GM18520 (cell line): ENCODE results near the gene HEY2.
"Not testable (repeated sequence)": the region's sequence is repeated elsewhere in the genome, so short reads cannot be mapped to it uniquely, and the experiment has no call there.

ENCODE experiments used
- ATAC-seq: cut with Tn5 transposase; IDR thresholded peaks from one replicate; pipeline ENCODE4 v1.9.1; 2021; ENCODE audit not compliant: unreplicated experiment

Gene HEY2

DNA sequence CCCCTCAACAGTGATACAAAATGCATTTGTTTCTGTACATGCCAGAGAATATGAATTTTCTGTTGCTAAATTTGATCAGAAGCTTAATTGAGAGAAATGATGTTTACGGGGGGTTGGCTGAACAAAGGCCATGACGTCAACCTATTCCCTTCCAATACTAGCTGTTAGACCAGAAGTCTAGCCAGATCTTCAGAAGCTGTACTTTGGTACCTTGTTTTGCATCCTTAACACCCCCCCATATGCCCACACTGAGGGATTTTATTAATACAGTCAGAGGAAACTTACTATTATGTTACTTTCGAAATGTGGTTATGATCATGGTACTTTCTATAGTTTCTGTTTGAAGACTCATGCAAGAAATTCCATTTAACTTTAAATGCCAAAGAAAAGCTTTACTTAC is 44.4 kb downstream of the HEY2 start:
- no peak for ATAC-seq

DNA sequence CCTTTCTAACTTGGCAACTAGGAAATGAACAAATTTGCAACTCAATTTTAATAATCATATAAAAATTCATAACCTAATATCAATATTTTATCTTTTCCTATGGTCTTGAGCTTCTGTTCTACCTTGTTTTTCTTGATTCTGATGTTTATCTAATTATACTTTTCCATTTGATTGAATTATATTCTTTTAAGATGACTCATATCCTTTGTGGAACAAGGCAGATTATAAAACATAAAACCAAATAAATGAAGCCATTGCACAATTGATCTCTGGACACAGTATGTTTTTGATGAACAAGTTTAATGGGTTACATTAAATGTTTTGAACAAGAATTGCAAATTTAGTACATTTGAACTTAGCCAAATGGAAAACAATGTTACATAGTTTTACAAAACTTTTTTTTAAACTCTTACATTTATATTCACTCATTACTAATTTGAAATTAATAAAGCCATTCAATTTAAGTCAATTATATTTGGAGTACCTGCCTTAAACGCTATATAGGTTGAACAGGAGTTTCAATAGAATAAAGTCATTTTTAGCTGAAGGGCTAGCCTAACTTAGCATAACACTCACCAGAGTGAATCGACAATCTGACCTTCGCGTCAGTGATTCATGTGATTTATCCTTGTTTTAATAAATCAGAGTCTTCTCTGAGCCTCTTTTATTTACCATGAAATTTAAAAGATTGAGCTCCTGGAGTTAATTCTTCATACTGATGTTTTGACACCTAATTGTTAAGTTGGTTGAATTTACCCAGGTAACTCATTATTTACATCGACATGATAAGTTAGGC is 45.1 kb downstream of the HEY2 start:
- no peak for ATAC-seq

DNA sequence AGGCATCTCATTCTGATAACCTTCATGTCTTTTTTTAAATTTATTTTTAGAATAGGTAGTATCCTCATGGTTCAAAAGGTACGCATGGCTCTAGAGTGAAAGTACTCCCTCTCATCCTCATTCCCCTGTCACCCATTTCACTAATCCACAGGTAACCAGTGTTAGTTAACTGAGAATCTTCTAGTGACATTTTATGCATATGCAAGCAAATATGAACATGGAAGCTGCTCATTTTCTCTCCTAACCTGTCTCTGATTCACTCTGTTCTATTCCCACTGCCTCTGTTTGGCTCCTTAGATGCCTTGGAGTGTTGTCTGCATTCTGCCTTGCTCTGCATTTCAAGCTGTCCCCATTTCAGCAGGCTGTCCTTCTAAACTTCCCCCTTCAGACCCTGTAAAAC is 45.9 kb downstream of the HEY2 start:
- ATAC-seq = no peak

DNA sequence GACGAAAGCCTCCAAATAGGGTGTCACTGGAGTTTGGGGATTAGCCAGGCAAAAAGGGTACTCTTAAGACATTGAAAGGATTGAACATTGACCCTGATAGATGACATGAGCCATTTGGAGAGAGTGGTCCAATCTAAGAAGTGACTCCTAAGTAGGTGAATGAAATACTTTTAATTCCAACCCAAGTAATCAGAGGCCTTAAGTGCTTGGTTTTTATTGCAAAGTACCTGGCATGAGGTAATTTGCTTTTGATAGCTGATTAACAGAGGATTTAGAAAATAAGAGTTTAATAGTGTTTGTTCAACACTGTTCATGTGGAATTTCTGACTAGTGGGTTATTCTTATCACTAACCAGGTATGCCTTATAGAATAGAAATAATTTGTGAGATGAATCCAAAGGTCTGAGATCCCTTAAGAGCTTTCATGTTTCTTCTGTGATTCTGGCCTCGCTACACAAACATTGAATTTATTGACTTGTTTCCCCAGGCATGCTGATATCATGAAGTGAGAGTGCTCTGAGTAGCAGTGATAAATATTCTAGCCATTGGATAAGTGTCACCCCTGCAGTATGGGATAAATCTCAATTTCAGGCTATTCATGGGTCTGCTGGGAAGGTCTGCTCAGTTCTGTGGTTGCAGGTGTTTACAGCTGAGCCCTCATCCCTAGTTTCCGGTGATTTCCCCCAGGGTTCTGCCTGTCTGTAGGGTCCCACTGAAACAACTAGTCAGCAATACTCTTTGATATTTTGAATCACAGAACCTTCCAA is 47.9 kb downstream of the HEY2 start:
- ATAC-seq = no peak

DNA sequence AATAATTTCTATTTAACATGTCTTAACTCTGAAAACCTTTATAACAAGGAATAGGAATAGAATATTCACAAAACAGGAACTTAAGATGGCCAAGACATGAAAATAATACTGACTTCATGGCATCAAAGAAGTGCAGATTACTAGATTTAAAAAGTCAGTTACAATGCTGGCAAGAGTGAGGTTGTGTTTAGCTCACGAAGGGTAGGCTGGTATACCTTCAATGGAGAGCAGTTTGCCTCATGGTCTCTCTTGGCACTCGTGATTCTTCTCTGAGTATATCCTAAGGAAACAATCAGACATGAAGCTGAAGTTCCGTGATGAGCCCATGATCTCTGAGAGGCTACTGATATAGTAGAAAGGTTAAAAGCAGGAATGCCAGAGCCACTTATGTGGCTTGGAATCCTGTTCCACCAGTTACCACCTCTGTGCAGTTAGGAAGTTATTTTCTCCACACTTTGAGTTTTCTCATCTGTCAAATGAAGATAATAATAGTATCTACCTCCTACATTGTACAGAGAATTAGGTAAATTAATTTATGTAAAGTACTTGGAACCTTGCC is 48.5 kb downstream of the HEY2 start:
- ATAC-seq = no peak

DNA sequence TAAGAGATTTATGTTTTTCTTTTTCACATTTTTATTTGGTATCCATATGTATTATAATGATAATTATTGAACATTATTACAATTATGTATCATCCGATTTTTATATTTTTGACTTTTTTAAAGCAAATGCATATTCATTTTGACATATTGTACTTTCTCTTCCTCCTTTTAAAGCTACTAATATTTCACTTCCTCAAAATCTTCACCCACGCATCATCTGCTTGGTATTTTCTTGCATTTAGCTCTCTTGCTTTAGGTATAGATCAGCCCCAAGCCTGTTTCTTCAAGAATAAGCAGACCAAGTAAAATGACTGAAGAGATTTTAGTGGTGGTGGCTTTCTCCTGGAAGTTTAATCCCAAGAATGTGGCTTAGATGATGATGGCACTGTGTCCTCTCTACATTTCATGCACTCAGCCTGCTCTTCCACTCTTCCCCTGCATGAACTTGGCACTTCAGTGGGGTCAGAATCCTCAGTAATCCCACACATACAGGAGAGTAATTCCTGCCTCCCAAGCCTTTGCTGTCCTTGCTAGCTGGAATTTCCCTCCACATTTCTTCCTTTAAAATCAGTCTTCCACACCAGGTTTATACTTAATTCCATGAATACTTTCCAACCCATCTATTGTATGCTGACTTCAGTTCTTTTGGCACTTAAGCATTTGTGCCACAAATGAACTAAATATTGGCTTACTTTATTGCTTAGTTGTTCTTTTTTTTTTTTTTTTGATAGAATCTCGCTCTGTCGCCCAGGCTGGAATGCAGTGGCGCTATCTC is 49.5 kb downstream of the HEY2 start:
- peak; percentile 90 for ATAC-seq

DNA sequence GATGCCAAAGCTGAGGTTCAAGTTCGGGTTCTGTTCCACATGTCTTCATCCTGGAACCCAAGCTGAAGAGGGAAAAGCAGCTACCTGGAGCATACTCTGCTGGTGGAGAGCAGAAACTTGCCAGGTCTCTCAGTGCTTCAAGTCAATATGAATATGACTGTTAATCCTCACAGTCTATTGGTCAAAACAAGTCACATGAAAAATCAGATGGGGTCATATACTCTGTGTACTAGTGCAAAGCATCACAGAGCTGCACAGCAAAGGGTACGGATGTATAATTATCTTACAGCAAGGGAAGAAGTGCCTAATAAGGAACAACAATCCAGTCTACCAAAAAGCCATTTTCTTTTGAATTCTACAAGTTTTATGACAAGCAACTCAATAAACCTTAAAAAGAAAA is 53.0 kb downstream of the HEY2 start:
- no peak for ATAC-seq

DNA sequence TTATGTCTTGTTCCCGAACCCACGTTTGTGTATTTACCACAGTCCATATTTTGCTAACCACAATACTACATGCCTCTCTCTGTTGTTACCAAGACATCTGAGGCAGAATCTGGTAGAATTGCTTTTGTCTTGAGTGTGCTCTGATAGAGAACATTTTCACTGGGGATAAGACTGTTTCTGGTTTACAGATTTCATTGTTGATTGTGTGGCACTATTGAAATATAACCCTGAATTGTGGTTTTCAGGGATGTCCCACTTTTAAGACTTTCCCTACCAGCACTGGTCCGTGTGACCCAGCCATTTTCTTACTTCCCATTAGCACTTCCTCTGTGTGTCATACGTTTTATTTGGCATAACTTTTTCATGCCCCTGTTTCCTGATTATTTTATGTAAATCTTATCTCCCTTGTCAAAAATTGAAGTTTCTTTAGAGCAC is 53.5 kb downstream of the HEY2 start:
- no peak for ATAC-seq

DNA sequence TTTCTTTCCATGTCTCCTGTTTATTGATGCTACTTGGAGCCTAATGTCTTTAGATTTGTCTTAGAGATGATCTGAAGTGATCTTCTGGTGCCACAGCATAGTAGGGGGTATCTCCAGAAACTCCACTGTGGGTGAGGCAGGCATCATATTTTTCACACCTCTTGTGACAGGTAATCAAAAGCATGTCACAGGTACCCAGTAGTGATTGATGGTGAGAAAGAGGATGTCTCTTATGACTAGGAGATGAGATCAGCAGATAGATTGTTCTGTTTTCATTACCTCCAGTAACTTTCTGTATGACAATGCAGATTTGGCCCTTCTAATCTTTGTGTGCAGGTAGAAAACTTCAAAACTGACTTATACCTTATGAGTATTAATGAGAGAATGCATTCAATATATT is 54.8 kb downstream of the HEY2 start:
- peak; percentile 91 for ATAC-seq

DNA sequence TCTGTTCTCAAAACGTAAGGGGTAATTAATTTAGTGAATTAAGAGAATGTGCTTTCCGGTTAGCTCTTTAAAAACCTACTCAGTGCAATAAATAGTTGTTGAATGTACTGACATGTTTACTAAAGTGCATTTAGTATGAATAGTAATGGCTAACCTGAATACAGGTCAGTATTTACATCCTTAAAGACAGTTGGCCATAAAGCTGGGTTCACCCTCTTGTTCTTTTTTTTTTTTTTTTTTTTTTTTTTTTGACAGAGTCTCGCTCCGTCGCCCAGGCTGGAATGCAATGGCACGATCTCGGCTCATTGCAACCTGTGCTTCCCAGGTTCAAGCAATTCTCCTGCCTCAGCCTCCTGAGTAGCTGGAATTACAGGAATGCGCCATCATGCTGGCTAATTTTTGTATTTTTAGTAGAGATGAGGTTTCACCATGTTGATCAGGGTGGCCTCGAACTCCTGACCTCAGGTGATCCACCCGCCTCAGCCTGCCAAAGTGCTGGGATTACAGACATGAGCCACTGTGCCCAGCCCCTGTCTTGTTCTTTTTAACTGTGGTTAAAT is 55.5 kb downstream of the HEY2 start:
- not testable (repeated sequence) for ATAC-seq

DNA sequence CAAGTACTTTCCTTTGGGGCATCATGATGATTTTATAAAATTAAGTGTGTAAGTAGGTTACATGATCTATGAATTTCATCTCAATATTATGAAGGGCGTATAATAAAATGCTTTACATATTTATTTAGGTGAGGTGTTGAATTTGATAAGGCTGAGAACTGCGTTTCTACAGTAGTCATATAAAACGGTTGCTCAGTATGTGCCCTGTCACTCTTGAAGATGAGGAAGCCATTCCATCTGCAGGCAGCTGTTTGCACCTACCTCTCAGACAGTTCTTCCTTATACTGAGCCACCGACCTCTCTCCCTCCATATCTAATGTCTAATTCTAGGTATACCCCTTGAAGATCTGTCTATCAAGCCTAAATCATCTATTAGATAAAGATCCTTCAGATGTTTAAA is 57.4 kb downstream of the HEY2 start:
- no peak for ATAC-seq

DNA sequence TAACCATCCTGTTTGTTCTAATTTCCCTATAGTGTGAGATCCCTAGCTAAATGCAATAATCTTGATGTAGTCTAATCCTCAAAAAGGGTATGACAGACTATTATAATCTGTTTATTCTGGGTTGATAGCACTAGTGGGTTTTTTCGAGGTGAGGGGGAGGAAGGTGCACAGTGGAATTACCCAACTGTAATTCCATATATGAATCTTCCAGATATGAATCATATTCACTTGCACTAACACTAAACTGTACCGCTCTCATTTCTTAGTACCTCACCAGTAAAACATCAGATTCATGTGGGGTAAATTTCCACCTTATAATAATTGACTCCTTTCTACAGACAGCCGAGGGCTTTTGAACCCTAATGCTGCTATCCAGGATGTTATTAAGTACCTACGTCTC is 57.9 kb downstream of the HEY2 start:
- no peak for ATAC-seq

DNA sequence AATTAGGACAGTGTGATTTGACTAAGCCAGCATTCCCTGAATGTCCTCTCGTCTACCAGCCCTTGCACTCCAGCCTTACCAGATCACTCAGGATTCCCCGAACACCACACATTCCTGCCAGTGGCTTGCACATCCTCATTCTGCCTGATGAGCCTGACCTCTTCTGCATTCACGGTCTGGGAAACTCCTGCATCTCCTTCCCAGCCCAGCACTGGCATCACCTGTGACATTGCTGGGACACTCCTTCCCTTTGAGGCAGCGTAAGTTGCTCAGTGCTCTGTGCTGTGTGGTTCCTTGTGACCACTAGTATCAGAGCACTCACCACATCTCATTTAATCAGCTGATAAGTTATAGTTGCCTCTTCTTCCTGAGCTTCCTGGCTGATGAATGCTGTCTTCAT is 58.6 kb downstream of the HEY2 start:
- no peak for ATAC-seq

DNA sequence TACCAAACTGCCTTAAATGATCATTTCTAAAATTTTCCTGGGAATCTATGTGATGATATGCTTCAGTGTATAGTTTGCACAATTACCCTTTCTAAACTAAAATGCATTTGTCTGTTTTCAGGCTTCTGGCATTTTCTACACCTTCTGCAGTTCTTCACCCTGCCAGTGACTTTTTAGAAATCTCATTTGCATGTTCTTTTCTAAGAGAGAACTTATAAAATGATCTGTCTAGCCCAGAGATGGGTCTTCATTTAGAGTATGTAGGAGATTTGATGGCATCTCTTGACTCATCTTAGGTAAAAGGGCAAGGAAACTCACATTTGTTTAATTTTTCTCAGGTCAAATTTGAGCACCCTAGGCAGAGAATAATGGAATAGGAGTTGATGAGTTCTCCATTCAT is 59.2 kb downstream of the HEY2 start:
- no peak for ATAC-seq

DNA sequence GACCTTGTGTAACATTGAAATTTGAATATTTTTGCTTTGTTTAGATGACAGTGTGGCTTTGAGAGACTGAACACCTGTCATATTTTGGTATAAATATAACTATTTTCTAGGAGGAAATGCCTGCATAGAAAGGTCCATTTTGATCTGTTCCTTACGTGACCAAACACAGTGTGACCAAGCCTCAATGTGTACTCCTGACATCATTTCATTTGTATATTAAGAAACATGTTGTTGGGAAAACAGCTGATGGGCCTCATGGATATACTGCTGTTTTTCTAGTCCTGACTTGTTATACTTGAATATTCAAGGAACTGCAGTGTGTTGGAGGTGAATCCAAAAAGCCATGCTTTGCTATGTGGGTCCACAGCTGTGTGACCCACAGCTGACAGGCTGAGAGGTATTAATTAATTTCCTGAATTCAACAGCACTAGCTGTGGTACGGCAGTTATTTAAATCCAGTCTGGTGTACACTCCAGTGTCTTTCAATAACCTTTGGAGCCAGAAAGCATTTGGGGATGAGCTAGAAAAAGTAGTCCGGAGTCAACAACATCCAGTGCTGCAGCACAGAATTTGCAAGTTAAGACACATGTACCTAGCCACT is 60.2 kb downstream of the HEY2 start:
- ATAC-seq = no peak

DNA sequence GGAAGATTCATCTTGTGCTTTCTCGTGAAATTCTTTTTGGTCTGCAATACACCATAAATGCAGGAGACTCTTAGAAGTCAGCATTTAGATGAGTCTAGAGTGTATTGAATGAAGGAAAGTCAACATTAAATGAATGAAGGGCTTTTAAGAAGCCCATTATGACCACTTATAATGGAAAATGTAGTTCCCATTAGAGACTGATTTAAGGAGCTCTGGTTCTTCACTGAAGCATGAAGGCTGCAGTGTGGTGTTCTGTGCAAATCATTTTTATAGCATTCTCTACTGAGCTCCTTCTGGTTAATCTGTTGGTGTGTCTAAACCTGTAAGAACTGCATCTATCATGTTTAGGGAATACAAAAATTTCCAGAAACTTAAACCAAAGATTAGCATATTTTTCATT is 61.0 kb downstream of the HEY2 start:
- ATAC-seq = no peak
